GM21723 (cell line): ENCODE results near the gene LCAT.

ENCODE experiments used
- ATAC-seq: cut with Tn5 transposase; IDR thresholded peaks from one replicate; pipeline ENCODE4 v1.9.1; 2021; ENCODE audit warnings: mild to moderate bottlenecking, moderate library complexity; ENCODE audit not compliant: unreplicated experiment

LCAT gene

GRCh38 chr16:67914758-67915495 is 29.0 kb downstream of the LCAT start:
- no peak for ATAC-seq

- ATAC-seq, result peak; percentile 57
Measured at GRCh38 chr16:67910158-67910557, 33.8 kb downstream of the LCAT start.

GRCh38 chr16:67909056-67909742 is 34.7 kb downstream of the LCAT start:
- no peak for ATAC-seq

- no peak for ATAC-seq
Measured at GRCh38 chr16:67907397-67908180, 36.3 kb downstream of the LCAT start.

- no peak for ATAC-seq
Measured at GRCh38 chr16:67902831-67903230, 41.1 kb downstream of the LCAT start.

GRCh38 chr16:67901734-67902133 is 42.2 kb downstream of the LCAT start:
- ATAC-seq, result no peak

- no peak for ATAC-seq
Measured at GRCh38 chr16:67897231-67897630, 46.7 kb downstream of the LCAT start.

- peak; percentile 7 for ATAC-seq
Measured at GRCh38 chr16:67893743-67894399, 50.0 kb downstream of the LCAT start.

GRCh38 chr16:67892899-67893742 is 50.8 kb downstream of the LCAT start, which contains the start of gene PSKH1:
Gene PSKH1 (plus strand): TSS chr16:67893254. CDS start chr16:67908750, 15,496 bp downstream.
- peak; percentile 77 for ATAC-seq

- no peak for ATAC-seq
Measured at GRCh38 chr16:67892375-67892774, 51.5 kb downstream of the LCAT start.
